RPMI8226 (cell line): ENCODE results near the gene CLBA1.
"Not testable (repeated sequence)": the region's sequence is repeated elsewhere in the genome, so short reads cannot be mapped to it uniquely, and the experiment has no call there.

ENCODE experiments used
- DNase-seq: peaks from one replicate; pipeline ENCODE4 v3.0.0-alpha.2; 2015

The CLBA1 gene

GRCh38 chr14:105026033-105026785 is 40.6 kb downstream of the CLBA1 start:
- no peak for DNase-seq

- peak; percentile 56 for DNase-seq
Measured at GRCh38 chr14:105026802-105027563, 41.4 kb downstream of the CLBA1 start.

GRCh38 chr14:105027718-105028117 is 42.1 kb downstream of the CLBA1 start:
- DNase-seq: not testable (repeated sequence)

GRCh38 chr14:105028251-105028927 is 42.8 kb downstream of the CLBA1 start:
- DNase-seq: no peak

GRCh38 chr14:105029402-105029801 is 43.8 kb downstream of the CLBA1 start:
- DNase-seq: no peak

- no peak for DNase-seq
Measured at GRCh38 chr14:105030194-105030593, 44.6 kb downstream of the CLBA1 start.

GRCh38 chr14:105030836-105031396 is 45.3 kb downstream of the CLBA1 start:
- no peak for DNase-seq

GRCh38 chr14:105032451-105032901 is 46.9 kb downstream of the CLBA1 start:
- not testable (repeated sequence) for DNase-seq

GRCh38 chr14:105033412-105033900 is 47.9 kb downstream of the CLBA1 start:
- not testable (repeated sequence) for DNase-seq

GRCh38 chr14:105034315-105035039 is 48.9 kb downstream of the CLBA1 start:
- no peak for DNase-seq

- not testable (repeated sequence) for DNase-seq
Measured at GRCh38 chr14:105035616-105036015, 50.0 kb downstream of the CLBA1 start.

GRCh38 chr14:105039458-105040205 is 54.0 kb downstream of the CLBA1 start:
- no peak for DNase-seq

- no peak for DNase-seq
Measured at GRCh38 chr14:105041841-105042765, 56.5 kb downstream of the CLBA1 start.

- DNase-seq: peak; percentile 33
Measured at GRCh38 chr14:105042813-105043212, 57.2 kb downstream of the CLBA1 start.

GRCh38 chr14:105043641-105044040 is 58.1 kb downstream of the CLBA1 start:
- no peak for DNase-seq
